AG04449 (cell line): Measurements from ENCODE around the gene RGS16.

Source experiments
- CTCF ChIA-PET: fragments of 350-600 bp; formaldehyde crosslinking; extraction: SDS; loops from one replicate; lab custom pipeline; 2021; ENCODE audit warnings: antibody characterized with exemption; lab: Yijun Ruan, JAX
- POLR2A ChIA-PET: fragments of 400-600, 350-600 bp; formaldehyde crosslinking; extraction: SDS; loops from one replicate; lab custom pipeline; 2020; ENCODE audit warnings: antibody characterized with exemption, inconsistent platforms; lab: Yijun Ruan, JAX
- DNase-seq: peaks from one replicate; pipeline ENCODE4 v3.0.0-alpha.2; 2010; ENCODE audit warnings: low read depth, low spot score
- H3K4me3 ChIP-seq: 2 replicates; pipeline ENCODE4 v1.5.1; 2011; ENCODE audit warnings: low read depth, mild to moderate bottlenecking, control low read depth, low read length
- TF ChIP-seq, protein P1 (sequence below): IDR thresholded peaks from one replicate; pipeline ENCODE4 v1.5.1; 2011; ENCODE audit warnings: mild to moderate bottlenecking, moderate library complexity, low read length, control low read depth, inconsistent platforms; ENCODE audit not compliant: insufficient read depth; ENCODE audit errors: missing control alignments

Gene RGS16

GRCh38 chr1:182621906-182622305 is 17.7 kb upstream of the RGS16 start:
- CTCF ChIA-PET = interaction anchor here (1.5 kb wide), 1 partner anchor 15 kb away, joined by 4 read pairs; no protein-coding TSS in a partner anchor
- no peak overlapping the region for H3K4me3 ChIP-seq
- TF ChIP-seq, protein P1, sequence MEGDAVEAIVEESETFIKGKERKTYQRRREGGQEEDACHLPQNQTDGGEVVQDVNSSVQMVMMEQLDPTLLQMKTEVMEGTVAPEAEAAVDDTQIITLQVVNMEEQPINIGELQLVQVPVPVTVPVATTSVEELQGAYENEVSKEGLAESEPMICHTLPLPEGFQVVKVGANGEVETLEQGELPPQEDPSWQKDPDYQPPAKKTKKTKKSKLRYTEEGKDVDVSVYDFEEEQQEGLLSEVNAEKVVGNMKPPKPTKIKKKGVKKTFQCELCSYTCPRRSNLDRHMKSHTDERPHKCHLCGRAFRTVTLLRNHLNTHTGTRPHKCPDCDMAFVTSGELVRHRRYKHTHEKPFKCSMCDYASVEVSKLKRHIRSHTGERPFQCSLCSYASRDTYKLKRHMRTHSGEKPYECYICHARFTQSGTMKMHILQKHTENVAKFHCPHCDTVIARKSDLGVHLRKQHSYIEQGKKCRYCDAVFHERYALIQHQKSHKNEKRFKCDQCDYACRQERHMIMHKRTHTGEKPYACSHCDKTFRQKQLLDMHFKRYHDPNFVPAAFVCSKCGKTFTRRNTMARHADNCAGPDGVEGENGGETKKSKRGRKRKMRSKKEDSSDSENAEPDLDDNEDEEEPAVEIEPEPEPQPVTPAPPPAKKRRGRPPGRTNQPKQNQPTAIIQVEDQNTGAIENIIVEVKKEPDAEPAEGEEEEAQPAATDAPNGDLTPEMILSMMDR = no peak
- POLR2A ChIA-PET = no interaction called here
- no peak for DNase-seq

DNA sequence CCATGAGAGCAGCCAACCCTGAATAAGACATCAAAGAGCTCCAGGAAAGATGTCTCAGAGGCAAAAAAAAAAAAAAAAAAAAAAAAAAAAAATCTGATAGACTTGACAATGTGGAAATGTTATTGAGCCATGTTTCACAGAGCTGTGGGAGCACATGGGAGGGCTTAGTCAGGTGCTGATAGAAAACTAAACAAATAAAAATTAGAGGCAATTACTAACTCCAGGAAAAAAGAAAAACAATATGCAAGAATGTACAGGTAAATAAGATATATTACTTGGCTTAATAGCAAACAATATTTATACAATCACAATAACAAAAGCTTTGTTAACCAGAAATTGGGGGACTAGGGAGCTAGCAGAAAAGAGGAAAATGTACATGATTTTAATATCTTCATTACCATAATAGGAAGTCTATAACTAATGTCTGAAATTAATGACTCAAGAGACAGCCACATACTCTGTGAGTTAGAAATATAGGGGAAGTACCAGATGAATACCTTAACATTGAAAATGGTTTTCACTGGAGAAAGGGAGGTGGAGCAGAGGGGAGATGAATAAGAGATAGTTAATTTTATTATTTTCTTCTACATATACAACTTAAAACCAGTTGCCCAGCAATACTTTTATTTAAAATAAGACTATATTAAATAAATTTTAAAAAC is 16.9 kb upstream of the RGS16 start:
- TF ChIP-seq, protein P1 = no peak
- DNase-seq = no peak
- H3K4me3 ChIP-seq = no peak overlapping the region
- ChIA-PET CTCF (interaction anchor here (0.7 to 3.4 kb wide), 5 partner anchors 14 to 165 kb away, joined by 3 to 17 read pairs (median 3); no protein-coding TSS in a partner anchor), POLR2A (no interaction called here)

GRCh38 chr1:182617734-182618351 is 13.7 kb upstream of the RGS16 start:
- H3K4me3 ChIP-seq = no peak overlapping the region
- TF ChIP-seq, protein P1 = no peak
- CTCF ChIA-PET = interaction anchor here (0.7 to 13.7 kb wide), 4 partner anchors 16 to 170 kb away, joined by 3 to 184 read pairs (median 12); no protein-coding TSS in a partner anchor
- DNase-seq = no peak
- POLR2A ChIA-PET = no interaction called here

DNA sequence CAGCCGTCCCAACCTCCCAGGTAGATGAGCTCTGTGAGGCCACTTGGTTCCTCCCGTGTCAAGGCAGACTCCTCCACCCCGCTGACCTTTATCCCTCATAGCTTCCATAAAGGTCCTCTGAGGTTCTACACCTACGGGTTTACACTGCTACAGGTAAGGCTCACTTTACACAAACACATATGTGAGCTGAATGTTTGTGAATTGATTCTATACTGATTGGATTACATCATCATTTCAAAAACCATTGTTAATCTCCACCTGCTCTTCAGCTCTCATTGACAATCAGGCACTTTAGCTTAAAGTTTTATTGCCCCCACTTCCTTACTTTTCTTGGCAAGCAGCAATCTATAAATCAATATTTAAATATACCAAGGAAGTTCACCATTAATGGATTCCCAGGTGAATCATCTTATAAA is 12.8 kb upstream of the RGS16 start:
- no peak for DNase-seq
- POLR2A ChIA-PET = interaction anchor here (0.7 kb wide), 1 partner anchor 96 kb away, joined by 4 read pairs; no protein-coding TSS in a partner anchor
- H3K4me3 ChIP-seq = no peak overlapping the region
- CTCF ChIA-PET = interaction anchor here (1.2 to 13.7 kb wide), 3 partner anchors 19 to 170 kb away, joined by 3 to 184 read pairs (median 7); no protein-coding TSS in a partner anchor
- TF ChIP-seq, protein P1 = no peak

- ChIA-PET CTCF (interaction anchor here (1.2 to 13.7 kb wide), 3 partner anchors 18 to 171 kb away, joined by 3 to 184 read pairs (median 7); no protein-coding TSS in a partner anchor), POLR2A (interaction anchor here (0.7 kb wide), 1 partner anchor 95 kb away, joined by 4 read pairs; no protein-coding TSS in a partner anchor)
- no peak overlapping the region for H3K4me3 ChIP-seq
- DNase-seq = no peak
- TF ChIP-seq, protein P1 = no peak
Observed at GRCh38 chr1:182616130-182617013, 12.2 kb upstream of the RGS16 start.
